Thoracic aorta (tissue), 2 donors: ENCODE measurements around the gene OR2L13. TPM values are rescaled to one million over a fixed set of nuclear protein-coding genes. Genes with fewer than 3 reads are reported as not detected.

Experiments
- ATAC-seq: fragments of 150-250 bp; one replicate; pipeline ENCODE4 v1.8.0; 2017; ENCODE audit warnings: low read depth; ENCODE audit not compliant: insufficient number of reproducible peaks, low FRiP score
- DNase-seq: peaks from one replicate; pipeline ENCODE4 v3.0.0-alpha.2; 2020; ENCODE audit warnings: low spot score
- H3K27ac ChIP-seq, 2 donors: fragments of 200-600 bp; sonication (generic); 1 replicate in 1 of 2; 2 replicates in 1 of 2; pipeline ENCODE4 v1.5.1; 2016; ENCODE audit warnings: mild to moderate bottlenecking in 2 of 2, moderate library complexity in 2 of 2
- H3K27me3 ChIP-seq: fragments of 200-600 bp; sonication (generic); replicated peaks from 2 replicates; pipeline ENCODE4 v1.6.0; 2016; ENCODE audit warnings: mild to moderate bottlenecking; ENCODE audit not compliant: insufficient read depth
- H3K36me3 ChIP-seq: fragments of 200-600 bp; sonication (generic); one replicate; pipeline ENCODE4 v1.5.1; 2016
- H3K4me1 ChIP-seq, 2 donors: fragments of 200-600 bp; sonication (generic); 1 replicate in 1 of 2; 2 replicates in 1 of 2; pipeline versions ENCODE4 v1.5.1 to v1.6.0; 2016; ENCODE audit warnings: low read depth in 2 of 2, mild to moderate bottlenecking in 1 of 2; ENCODE audit not compliant: control insufficient read depth in 1 of 2
- H3K4me3 ChIP-seq: fragments of 200-600 bp; sonication (generic); 2 replicates; pipeline ENCODE4 v1.5.1; 2016; ENCODE audit warnings: mild to moderate bottlenecking
- H3K9me3 ChIP-seq: fragments of 200-600 bp; sonication (generic); 2 replicates; pipeline ENCODE4 v1.5.1; 2016
- CTCF ChIP-seq: fragments of 200-600 bp; sonication (generic); IDR thresholded peaks from one replicate; pipeline ENCODE4 v1.5.1; 2019; ENCODE audit warnings: antibody characterized with exemption
- total RNA-seq, 2 donors: library from RNA; depleted of rRNA; stranded (reverse); fragments of >200 nt; gene quantifications; one replicate each; pipeline versions ENCODE4 v1.1.0 to v1.2.3, GENCODE V29; 2016

Gene OR2L13, protein sequence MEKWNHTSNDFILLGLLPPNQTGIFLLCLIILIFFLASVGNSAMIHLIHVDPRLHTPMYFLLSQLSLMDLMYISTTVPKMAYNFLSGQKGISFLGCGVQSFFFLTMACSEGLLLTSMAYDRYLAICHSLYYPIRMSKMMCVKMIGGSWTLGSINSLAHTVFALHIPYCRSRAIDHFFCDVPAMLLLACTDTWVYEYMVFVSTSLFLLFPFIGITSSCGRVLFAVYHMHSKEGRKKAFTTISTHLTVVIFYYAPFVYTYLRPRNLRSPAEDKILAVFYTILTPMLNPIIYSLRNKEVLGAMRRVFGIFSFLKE
- not detected for total RNA-seq

DNA sequence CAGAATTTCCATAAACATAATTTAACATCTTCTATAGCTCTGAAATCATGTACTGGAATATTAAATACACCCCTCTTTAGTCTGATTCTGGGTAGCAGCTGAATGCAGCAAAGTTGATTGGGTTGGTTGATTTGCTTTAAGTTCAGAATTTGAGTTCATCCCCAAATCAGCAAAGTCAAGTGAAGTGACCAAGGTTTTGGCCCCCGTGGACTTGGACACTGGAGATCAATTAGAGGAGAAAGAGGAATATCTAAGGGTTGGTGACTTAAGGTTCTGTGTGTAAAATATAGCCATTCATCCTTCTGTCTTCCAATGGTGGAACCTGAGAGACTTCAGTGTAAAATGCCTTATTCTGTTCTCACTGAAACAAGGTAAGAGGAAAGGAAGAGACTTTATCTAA, at the start of gene OR2L13:
OR2L13 (plus strand) TSS at position 301 of the 400 bp plus-strand sequence. CDS start 4,192 bp downstream, outside the sequence.
- no peak for ATAC-seq
- no peaks in the 10 kb centered on the region for H3K4me1 ChIP-seq
- no peaks in the 10 kb centered on the region for H3K27me3 ChIP-seq
- H3K36me3 ChIP-seq: no peaks in the 10 kb centered on the region
- DNase-seq: no peak
- no peak within 1 kb of the TSS for H3K4me3 ChIP-seq
- no peak within 1 kb of the TSS for H3K27ac ChIP-seq
- H3K9me3 ChIP-seq: no peaks in the 10 kb centered on the region
- no peak for TF ChIP-seq CTCF

DNA sequence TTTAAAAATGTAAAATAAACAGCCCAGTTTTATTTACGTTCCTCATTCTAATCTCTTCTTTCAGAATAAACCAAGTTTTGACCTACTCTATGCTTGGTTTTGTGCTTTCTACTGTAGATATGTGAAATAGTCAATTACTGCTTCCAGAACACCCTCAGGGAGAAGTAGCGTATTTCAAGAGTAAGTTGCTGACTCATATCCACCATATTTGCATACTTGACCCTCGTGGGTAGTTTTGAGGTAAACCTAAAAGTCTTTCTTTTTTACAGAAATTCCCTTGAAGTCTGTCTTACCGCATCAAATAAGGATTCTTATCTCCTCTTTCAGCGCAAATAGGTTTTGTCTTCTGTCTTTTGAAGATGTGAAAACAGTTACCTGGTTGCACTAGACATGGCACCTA, 49.8 kb upstream of the OR2L13 start:
- no peak for DNase-seq
- H3K36me3 ChIP-seq: no peaks in the 10 kb centered on the region

DNA sequence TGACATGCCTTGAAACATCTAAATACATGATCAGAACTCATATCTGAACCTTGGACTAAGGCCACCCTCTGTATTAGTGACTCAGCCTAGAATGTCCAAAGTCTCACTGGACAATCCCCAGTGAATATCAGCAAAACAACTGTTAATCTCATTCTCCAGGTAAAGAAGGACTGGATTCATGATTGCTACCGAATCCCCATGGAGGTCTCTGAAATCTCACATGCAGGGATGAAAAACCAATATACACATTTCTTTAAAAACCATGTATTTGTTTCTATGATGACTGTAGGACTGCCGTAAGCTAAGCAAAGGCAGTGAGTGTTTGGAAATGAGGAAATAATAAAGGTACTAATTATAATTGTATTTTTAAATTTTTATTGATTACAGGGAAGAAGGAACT, 48.4 kb upstream of the OR2L13 start, which contains the start of gene OR2L3:
OR2L3 (plus strand) TSS at position 301 of the 400 bp plus-strand sequence. CDS start 13,846 bp downstream, outside the sequence.
- H3K4me1 ChIP-seq: no peaks in the 10 kb centered on the region
- ATAC-seq: no peak
- TF ChIP-seq CTCF: no peak
- H3K27me3 ChIP-seq: no peaks in the 10 kb centered on the region
- no peak within 1 kb of the TSS for H3K27ac ChIP-seq
- no peak within 1 kb of the TSS for H3K4me3 ChIP-seq
- no peaks in the 10 kb centered on the region for H3K9me3 ChIP-seq
- H3K36me3 ChIP-seq: no peaks in the 10 kb centered on the region
- DNase-seq: no peak

More for the DNA sequence above, 49.8 kb upstream of the OR2L13 start:
- H3K9me3 ChIP-seq: no peaks in the 10 kb centered on the region
- no peaks in the 10 kb centered on the region for H3K4me1 ChIP-seq
- no peak overlapping the region for H3K27ac ChIP-seq
- ATAC-seq: no peak
- no peak for TF ChIP-seq CTCF
- H3K27me3 ChIP-seq: no peaks in the 10 kb centered on the region
- no peak overlapping the region for H3K4me3 ChIP-seq

DNA sequence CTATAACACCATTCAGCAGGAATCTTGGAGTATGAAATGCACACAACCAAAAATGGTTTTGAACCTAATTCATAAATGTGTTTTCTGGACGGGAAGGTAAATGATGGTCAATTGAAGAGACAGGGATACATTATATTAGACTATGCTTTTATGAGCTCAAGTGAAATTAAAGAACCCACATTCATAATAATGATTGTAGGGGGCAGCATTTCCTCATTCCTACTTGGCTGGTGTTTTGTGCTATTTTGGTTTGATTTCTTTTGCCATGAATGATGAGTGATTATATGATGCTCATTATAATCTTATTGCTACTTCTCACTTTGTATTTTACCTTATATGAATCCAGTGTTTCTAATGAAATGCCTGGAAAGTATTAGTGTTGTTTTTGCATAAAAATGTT, 48.0 kb upstream of the OR2L13 start:
- Histone ChIP-seq H3K9me3 (no peaks in the 10 kb centered on the region), H3K27me3 (no peaks in the 10 kb centered on the region), H3K4me1 (no peaks in the 10 kb centered on the region), H3K27ac (no peak overlapping the region), H3K4me3 (no peak overlapping the region), H3K36me3 (no peaks in the 10 kb centered on the region)
- DNase-seq (no peak), ATAC-seq (no peak)
- no peak for TF ChIP-seq CTCF

DNA sequence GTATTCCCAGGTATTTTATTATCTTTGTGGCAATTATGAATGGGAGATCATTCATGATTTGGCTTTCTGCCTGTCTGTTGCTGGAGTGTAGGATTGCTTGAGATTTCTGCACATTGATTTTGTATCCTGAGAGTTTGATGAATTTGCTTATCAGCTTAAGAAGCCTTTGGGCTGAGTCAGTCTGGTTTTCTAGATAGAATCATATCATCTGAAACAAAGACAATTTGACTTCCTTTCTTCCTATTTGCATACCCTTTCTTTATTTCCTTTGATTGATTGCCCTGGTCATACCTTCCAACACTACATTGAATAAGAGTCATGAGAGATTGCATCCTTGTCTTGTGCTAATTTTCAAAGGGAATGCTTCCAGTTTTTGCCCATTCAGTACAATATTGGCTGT, 40.3 kb upstream of the OR2L13 start:
- DNase-seq (no peak), ATAC-seq (no peak)
- Histone ChIP-seq H3K9me3 (no peaks in the 10 kb centered on the region), H3K36me3 (no peaks in the 10 kb centered on the region), H3K4me3 (no peak overlapping the region), H3K27me3 (no peaks in the 10 kb centered on the region), H3K27ac (no peak overlapping the region), H3K4me1 (no peaks in the 10 kb centered on the region)
- no peak for TF ChIP-seq CTCF
